ENCODE results near the gene SNN. TPM values are rescaled to one million over a fixed set of nuclear protein-coding genes. Genes with fewer than 3 reads are reported as not detected.

SNN gene
- polyA plus RNA-seq, 4 donors: 6.1 to 15.7 (median 9.6) TPM

- peak; percentile 23 for FAIRE-seq
- Histone ChIP-seq H3K4me3 (ENCODE audit: low read depth in 1 of 3, low read length in 3 of 3) (no peak overlapping the region), H3K27me3 (ENCODE audit: control insufficient read depth in 3 of 3, insufficient read depth in 3 of 3, low read length in 3 of 3) (no peaks in the 10 kb centered on the region)
These were observed 48.1 kb downstream of the SNN start for GRCh38 chr16:11716336-11716735.

GRCh38 chr16:11717811-11718210 lies 49.6 kb downstream of the SNN start:
- DNase-seq (no peak), FAIRE-seq (no peak)
- H3K36me3 ChIP-seq (ENCODE audit: control insufficient read depth in 3 of 3, insufficient read depth in 2 of 3, low read depth in 1 of 3, low read length in 3 of 3): peaks cover 6 to 33% (median 15%) of the 10 kb centered on the region in 3 donors
- no peaks in the 10 kb centered on the region for H3K27me3 ChIP-seq (ENCODE audit: control insufficient read depth in 3 of 3, insufficient read depth in 3 of 3, low read length in 3 of 3)
- H3K9me3 ChIP-seq (ENCODE audit: control insufficient read depth in 2 of 2, insufficient read depth in 1 of 2, low read depth in 1 of 2, low read length in 1 of 2): no peaks in the 10 kb centered on the region
- H3K27ac ChIP-seq (ENCODE audit: low read depth in 1 of 3, low read length in 2 of 3): no peak overlapping the region
- peaks cover 0 to 16% (median 0%) of the 10 kb centered on the region in 3 donors for H3K4me1 ChIP-seq (ENCODE audit: control insufficient read depth in 3 of 3, insufficient read depth in 2 of 3, low read depth in 1 of 3, low read length in 2 of 3)
- 69 to 88% (median 76%) methylated on average over 5 of the region's 5 CpGs for WGBS, 3 donors
- no peak overlapping the region for H3K4me3 ChIP-seq (ENCODE audit: low read depth in 1 of 3, low read length in 3 of 3)

More at GRCh38 chr16:11716336-11716735, 48.1 kb downstream of the SNN start:
- peak overlapping the region in 1 of 3 donors; percentile 42 for H3K27ac ChIP-seq (ENCODE audit: low read depth in 1 of 3, low read length in 2 of 3)
- peaks cover 6 to 37% (median 12%) of the 10 kb centered on the region in 3 donors for H3K36me3 ChIP-seq (ENCODE audit: control insufficient read depth in 3 of 3, insufficient read depth in 2 of 3, low read depth in 1 of 3, low read length in 3 of 3)
- no peaks in the 10 kb centered on the region for H3K9me3 ChIP-seq (ENCODE audit: control insufficient read depth in 2 of 2, insufficient read depth in 1 of 2, low read depth in 1 of 2, low read length in 1 of 2)
- H3K4me1 ChIP-seq (ENCODE audit: control insufficient read depth in 3 of 3, insufficient read depth in 2 of 3, low read depth in 1 of 3, low read length in 2 of 3): peaks cover 0 to 13% (median 0%) of the 10 kb centered on the region in 3 donors
- peak; percentile 38 to 88 for DNase-seq

GRCh38 chr16:11719171-11719570 lies 50.9 kb downstream of the SNN start:
- Histone ChIP-seq H3K4me1 (ENCODE audit: control insufficient read depth in 3 of 3, insufficient read depth in 2 of 3, low read depth in 1 of 3, low read length in 2 of 3) (peaks cover 0 to 16% (median 0%) of the 10 kb centered on the region in 3 donors), H3K4me3 (ENCODE audit: low read depth in 1 of 3, low read length in 3 of 3) (no peak overlapping the region), H3K27ac (ENCODE audit: low read depth in 1 of 3, low read length in 2 of 3) (no peak overlapping the region), H3K27me3 (ENCODE audit: control insufficient read depth in 3 of 3, insufficient read depth in 3 of 3, low read length in 3 of 3) (no peaks in the 10 kb centered on the region), H3K9me3 (ENCODE audit: control insufficient read depth in 2 of 2, insufficient read depth in 1 of 2, low read depth in 1 of 2, low read length in 1 of 2) (no peaks in the 10 kb centered on the region), H3K36me3 (ENCODE audit: control insufficient read depth in 3 of 3, insufficient read depth in 2 of 3, low read depth in 1 of 3, low read length in 3 of 3) (peaks cover 5 to 35% (median 17%) of the 10 kb centered on the region in 3 donors)
- FAIRE-seq: no peak
- DNase-seq: peak; percentile 35 to 71

GRCh38 chr16:11719762-11720161 lies 51.5 kb downstream of the SNN start:
- peaks cover 5 to 36% (median 19%) of the 10 kb centered on the region in 3 donors for H3K36me3 ChIP-seq (ENCODE audit: control insufficient read depth in 3 of 3, insufficient read depth in 2 of 3, low read depth in 1 of 3, low read length in 3 of 3)
- peak overlapping the region in 1 of 3 donors; percentile 40 for H3K27ac ChIP-seq (ENCODE audit: low read depth in 1 of 3, low read length in 2 of 3)
- no peak overlapping the region for H3K4me3 ChIP-seq (ENCODE audit: low read depth in 1 of 3, low read length in 3 of 3)
- 95 to 99% (median 97%) methylated on average over 4 of the region's 4 CpGs for WGBS, 3 donors
- no peaks in the 10 kb centered on the region for H3K27me3 ChIP-seq (ENCODE audit: control insufficient read depth in 3 of 3, insufficient read depth in 3 of 3, low read length in 3 of 3)
- DNase-seq (no peak), FAIRE-seq (no peak)
- peaks cover 0 to 16% (median 0%) of the 10 kb centered on the region in 3 donors for H3K4me1 ChIP-seq (ENCODE audit: control insufficient read depth in 3 of 3, insufficient read depth in 2 of 3, low read depth in 1 of 3, low read length in 2 of 3)
- H3K9me3 ChIP-seq (ENCODE audit: control insufficient read depth in 2 of 2, insufficient read depth in 1 of 2, low read depth in 1 of 2, low read length in 1 of 2): no peaks in the 10 kb centered on the region

- WGBS, 3 donors: 30 to 56% (median 34%) methylated on average over 4 of the region's 4 CpGs
- Histone ChIP-seq H3K36me3 (ENCODE audit: control insufficient read depth in 3 of 3, insufficient read depth in 2 of 3, low read depth in 1 of 3, low read length in 3 of 3) (peaks cover 8 to 48% (median 17%) of the 10 kb centered on the region in 3 donors), H3K4me3 (ENCODE audit: low read depth in 1 of 3, low read length in 3 of 3) (no peak overlapping the region), H3K27ac (ENCODE audit: low read depth in 1 of 3, low read length in 2 of 3) (no peak overlapping the region), H3K9me3 (ENCODE audit: control insufficient read depth in 2 of 2, insufficient read depth in 1 of 2, low read depth in 1 of 2, low read length in 1 of 2) (no peaks in the 10 kb centered on the region), H3K4me1 (ENCODE audit: control insufficient read depth in 3 of 3, insufficient read depth in 2 of 3, low read depth in 1 of 3, low read length in 2 of 3) (peaks cover 0 to 11% (median 2%) of the 10 kb centered on the region in 3 donors), H3K27me3 (ENCODE audit: control insufficient read depth in 3 of 3, insufficient read depth in 3 of 3, low read length in 3 of 3) (no peaks in the 10 kb centered on the region)
- FAIRE-seq (no peak), DNase-seq (no peak)
These were observed 53.7 kb downstream of the SNN start for GRCh38 chr16:11721781-11722467.

- FAIRE-seq (no peak), DNase-seq (no peak)
- 62 to 74% (median 65%) methylated on average over 3 of the region's 3 CpGs for WGBS, 3 donors
- Histone ChIP-seq H3K27ac (ENCODE audit: low read depth in 1 of 3, low read length in 2 of 3) (no peak overlapping the region), H3K4me1 (ENCODE audit: control insufficient read depth in 3 of 3, insufficient read depth in 2 of 3, low read depth in 1 of 3, low read length in 2 of 3) (peaks cover 0 to 11% (median 2%) of the 10 kb centered on the region in 3 donors), H3K4me3 (ENCODE audit: low read depth in 1 of 3, low read length in 3 of 3) (no peak overlapping the region), H3K36me3 (ENCODE audit: control insufficient read depth in 3 of 3, insufficient read depth in 2 of 3, low read depth in 1 of 3, low read length in 3 of 3) (peaks cover 8 to 48% (median 18%) of the 10 kb centered on the region in 3 donors), H3K27me3 (ENCODE audit: control insufficient read depth in 3 of 3, insufficient read depth in 3 of 3, low read length in 3 of 3) (no peaks in the 10 kb centered on the region), H3K9me3 (ENCODE audit: control insufficient read depth in 2 of 2, insufficient read depth in 1 of 2, low read depth in 1 of 2, low read length in 1 of 2) (no peaks in the 10 kb centered on the region)
These were observed 54.2 kb downstream of the SNN start for GRCh38 chr16:11722468-11722808.

- peaks cover 15 to 51% (median 22%) of the 10 kb centered on the region in 3 donors for H3K36me3 ChIP-seq (ENCODE audit: control insufficient read depth in 3 of 3, insufficient read depth in 2 of 3, low read depth in 1 of 3, low read length in 3 of 3)
- H3K4me1 ChIP-seq (ENCODE audit: control insufficient read depth in 3 of 3, insufficient read depth in 2 of 3, low read depth in 1 of 3, low read length in 2 of 3): peaks cover under 1 to 6% (median 2%) of the 10 kb centered on the region in 3 donors
- no peak overlapping the region for H3K27ac ChIP-seq (ENCODE audit: low read depth in 1 of 3, low read length in 2 of 3)
- 62 to 76% (median 73%) methylated on average over 1 of the region's 1 CpG for WGBS, 3 donors
- no peak overlapping the region for H3K4me3 ChIP-seq (ENCODE audit: low read depth in 1 of 3, low read length in 3 of 3)
- DNase-seq (no peak), FAIRE-seq (no peak)
- no peaks in the 10 kb centered on the region for H3K9me3 ChIP-seq (ENCODE audit: control insufficient read depth in 2 of 2, insufficient read depth in 1 of 2, low read depth in 1 of 2, low read length in 1 of 2)
- H3K27me3 ChIP-seq (ENCODE audit: control insufficient read depth in 3 of 3, insufficient read depth in 3 of 3, low read length in 3 of 3): no peaks in the 10 kb centered on the region
These were observed 57.2 kb downstream of the SNN start for GRCh38 chr16:11725457-11725856.

- peaks cover 2 to 8% (median 3%) of the 10 kb centered on the region in 3 donors for H3K4me1 ChIP-seq (ENCODE audit: control insufficient read depth in 3 of 3, insufficient read depth in 2 of 3, low read depth in 1 of 3, low read length in 2 of 3)
- no peaks in the 10 kb centered on the region for H3K27me3 ChIP-seq (ENCODE audit: control insufficient read depth in 3 of 3, insufficient read depth in 3 of 3, low read length in 3 of 3)
- H3K27ac ChIP-seq (ENCODE audit: low read depth in 1 of 3, low read length in 2 of 3): no peak overlapping the region
- no peak for FAIRE-seq
- no peaks in the 10 kb centered on the region for H3K9me3 ChIP-seq (ENCODE audit: control insufficient read depth in 2 of 2, insufficient read depth in 1 of 2, low read depth in 1 of 2, low read length in 1 of 2)
- peaks cover 18 to 46% (median 20%) of the 10 kb centered on the region in 3 donors for H3K36me3 ChIP-seq (ENCODE audit: control insufficient read depth in 3 of 3, insufficient read depth in 2 of 3, low read depth in 1 of 3, low read length in 3 of 3)
- H3K4me3 ChIP-seq (ENCODE audit: low read depth in 1 of 3, low read length in 3 of 3): no peak overlapping the region
- 16 to 54% (median 29%) methylated on average over 8 of the region's 8 CpGs for WGBS, 3 donors
- DNase-seq: peak; percentile 57 to 75
These were observed 57.8 kb downstream of the SNN start for GRCh38 chr16:11726008-11726407.
